GM12878 (cell line): ENCODE measurements around the gene CCDC141.

Experiments
- CTCF ChIP-seq, 3 experiments: IDR thresholded peaks in 2 of 3; conservative IDR thresholded peaks in 1 of 3; 2 replicates each; pipeline ENCODE4 v1.5.1; 2011; ENCODE audit warnings: low read depth in 3 of 3, low read length in 3 of 3, mild to moderate bottlenecking in 3 of 3, control low read depth in 2 of 3, moderate library complexity in 2 of 3, inconsistent platforms in 1 of 3, mixed read lengths in 1 of 3; ENCODE audit not compliant: control insufficient read depth in 2 of 3, insufficient read depth in 1 of 3; ENCODE audit errors: extremely low read depth in 1 of 3
- FOXM1 ChIP-seq: IDR thresholded peaks from 2 replicates; pipeline ENCODE4 v1.6.1; 2012; ENCODE audit warnings: low read depth, mild to moderate bottlenecking, inconsistent platforms, low read length, moderate library complexity
- NR2F1 ChIP-seq: fragments of 450-650 bp; conservative IDR thresholded peaks from 2 replicates; pipeline ENCODE4 v1.6.1; 2017; ENCODE audit warnings: mild to moderate bottlenecking
- PAX8 ChIP-seq: fragments of 450-650 bp; IDR thresholded peaks from 2 replicates; pipeline ENCODE4 v1.6.1; 2017; ENCODE audit warnings: mild to moderate bottlenecking, moderate library complexity

- TF ChIP-seq FOXM1 (no peak), CTCF (IDR thresholded peaks at IDR 0.05 in 2 of 3, conservative IDR thresholded peaks at IDR 0.05 in 1 of 3; ENCODE audit: control insufficient read depth in 2 of 3, extremely low read depth in 1 of 3, insufficient read depth in 1 of 3, low read depth in 3 of 3, low read length in 3 of 3) (no peak), NR2F1 (no peak), PAX8 (no peak)
Observed at GRCh38 chr2:178962152-178962551, 87.8 kb downstream of the CCDC141 start.
